Activated B cell treated with CpG ODN at 0.5 μM for 24 hours (primary cell): Measurements from ENCODE around the gene C1QTNF12. TPM values are rescaled to one million over a fixed set of nuclear protein-coding genes. Genes with fewer than 3 reads are reported as not detected.

Experiments used
- ATAC-seq: fragments of 200-7000 bp; cut with Tn5 transposase; one replicate; pipeline ENCODE4 v1.10.0; 2021; ENCODE audit warnings: low read depth, mild to moderate bottlenecking, moderate library complexity
- CTCF ChIA-PET: fragments of 350-600 bp; sonication (Branson Sonifier 250); formaldehyde crosslinking; loops from one replicate; lab custom pipeline; 2021; ENCODE audit warnings: antibody characterized with exemption; lab: Charles Lee
- POLR2A ChIA-PET: fragments of 350-600 bp; sonication (Branson Sonifier 250); formaldehyde crosslinking; loops from one replicate; lab custom pipeline; 2021; ENCODE audit warnings: antibody characterized with exemption; lab: Charles Lee
- DNase-seq: peaks from one replicate; pipeline ENCODE4 v3.0.0; 2022
- H3K27ac Mint-ChIP-seq: one replicate; pipeline ENCODE4 v1.8.0; 2020; ENCODE audit warnings: mixed read lengths
- H3K27me3 Mint-ChIP-seq: one replicate; pipeline ENCODE4 v1.8.0; 2021; ENCODE audit warnings: mixed read lengths
- H3K36me3 Mint-ChIP-seq: one replicate; pipeline ENCODE4 v1.8.0; 2021; ENCODE audit warnings: low read depth, mixed read lengths
- H3K4me1 Mint-ChIP-seq: one replicate; pipeline ENCODE4 v1.8.0; 2021; ENCODE audit warnings: mixed read lengths
- H3K4me3 Mint-ChIP-seq: one replicate; pipeline ENCODE4 v1.8.0; 2020; ENCODE audit warnings: mild to moderate bottlenecking, mixed read lengths
- H3K9me3 Mint-ChIP-seq: one replicate; pipeline ENCODE4 v1.8.0; 2020; ENCODE audit warnings: mixed read lengths
- CTCF ChIP-seq: fragments of 200-600 bp; IDR thresholded peaks from one replicate; pipeline ENCODE4 v1.8.0; 2022; ENCODE audit warnings: antibody characterized with exemption, mild to moderate bottlenecking
- intact Hi-C: fragments of 100-400 bp; cut with micrococcal nuclease; formaldehyde crosslinking; loops from one replicate; pipeline ENCODE4 v1.15.1; 2024
- total RNA-seq: library from RNA; stranded (reverse); gene quantifications from 2 replicates; pipeline ENCODE4 v1.2.3, GENCODE V29; 2022

The C1QTNF12 gene
- total RNA-seq, 1 donor from 2014 or later, result 2.5 TPM

- Mint-ChIP-seq H3K27me3 (peaks cover 2% of the 10 kb centered on the region), H3K4me1 (peaks cover 10% of the 10 kb centered on the region), H3K9me3 (no peaks in the 10 kb centered on the region), H3K4me3 (no peak overlapping the region), H3K36me3 (no peaks in the 10 kb centered on the region), H3K27ac (no peak overlapping the region)
- ATAC-seq, result no peak
- TF ChIP-seq CTCF, result no peak
- no peak for DNase-seq
- intact Hi-C loops, result loop anchor here (1.0 to 5.0 kb wide), 3 partner anchors 86 to 309 kb away; partner anchors contain the start of gene TNFRSF18
- CTCF ChIA-PET, result interaction anchor here (0.7 to 3.2 kb wide), 3 partner anchors 170 to 221 kb away, joined by 3 to 71 read pairs (median 3); no protein-coding TSS in a partner anchor
- POLR2A ChIA-PET, result no interaction called here
These were observed 46.3 kb upstream of the C1QTNF12 start for GRCh38 chr1:1292851-1293250.

GRCh38 chr1:1292442-1292779, 45.9 kb upstream of the C1QTNF12 start:
- DNase-seq (no peak), ATAC-seq (no peak)
- peaks cover 10% of the 10 kb centered on the region for H3K4me1 Mint-ChIP-seq
- H3K27me3 Mint-ChIP-seq, result peaks cover 2% of the 10 kb centered on the region
- ChIA-PET CTCF (interaction anchor here (0.7 to 3.2 kb wide), 19 partner anchors 11 to 310 kb away, joined by 3 to 71 read pairs (median 4); partner anchors contain the start of genes ISG15 and PERM1), POLR2A (interaction anchor here (0.6 to 1.4 kb wide), 6 partner anchors 170 to 308 kb away, joined by 3 to 11 read pairs (median 4); no protein-coding TSS in a partner anchor)
- H3K9me3 Mint-ChIP-seq, result no peaks in the 10 kb centered on the region
- no peak overlapping the region for H3K27ac Mint-ChIP-seq
- TF ChIP-seq CTCF, result no peak
- H3K4me3 Mint-ChIP-seq, result no peak overlapping the region
- intact Hi-C loops, result loop anchor here (1.0 to 5.0 kb wide), 3 partner anchors 85 to 308 kb away; partner anchors contain the start of gene TNFRSF18
- H3K36me3 Mint-ChIP-seq, result no peaks in the 10 kb centered on the region

- no peak for TF ChIP-seq CTCF
- Mint-ChIP-seq H3K4me3 (no peak overlapping the region), H3K9me3 (no peaks in the 10 kb centered on the region), H3K27me3 (peaks cover 2% of the 10 kb centered on the region), H3K27ac (no peak overlapping the region), H3K36me3 (no peaks in the 10 kb centered on the region), H3K4me1 (peaks cover 10% of the 10 kb centered on the region)
- ChIA-PET CTCF (interaction anchor here (0.7 to 3.2 kb wide), 20 partner anchors 12 to 310 kb away, joined by 3 to 71 read pairs (median 4); partner anchors contain the start of genes ISG15 and PERM1), POLR2A (interaction anchor here (0.6 to 1.4 kb wide), 6 partner anchors 170 to 308 kb away, joined by 3 to 11 read pairs (median 4); no protein-coding TSS in a partner anchor)
- ATAC-seq (peak; percentile 92), DNase-seq (peak; percentile 68)
- intact Hi-C loops, result loop anchor here (1.0 to 5.0 kb wide), 4 partner anchors 84 to 307 kb away; partner anchors contain the start of gene TNFRSF18
These were observed 45.3 kb upstream of the C1QTNF12 start for GRCh38 chr1:1291548-1292441.

GRCh38 chr1:1291023-1291528, 44.6 kb upstream of the C1QTNF12 start:
- no peak overlapping the region for H3K27ac Mint-ChIP-seq
- ChIA-PET CTCF (interaction anchor here (0.7 to 3.2 kb wide), 18 partner anchors 12 to 309 kb away, joined by 3 to 71 read pairs (median 4); partner anchors contain the start of gene PERM1), POLR2A (interaction anchor here (1.0 to 1.4 kb wide), 6 partner anchors 169 to 307 kb away, joined by 3 to 11 read pairs (median 4); no protein-coding TSS in a partner anchor)
- ATAC-seq (no peak), DNase-seq (no peak)
- H3K4me1 Mint-ChIP-seq, result peaks cover 10% of the 10 kb centered on the region
- no peak overlapping the region for H3K4me3 Mint-ChIP-seq
- no peaks in the 10 kb centered on the region for H3K36me3 Mint-ChIP-seq
- intact Hi-C loops, result loop anchor here (1.0 to 5.0 kb wide), 2 partner anchors 84 to 169 kb away; partner anchors contain the start of gene TNFRSF18
- no peaks in the 10 kb centered on the region for H3K9me3 Mint-ChIP-seq
- no peak for TF ChIP-seq CTCF
- H3K27me3 Mint-ChIP-seq, result peaks cover 2% of the 10 kb centered on the region
